Activated naive CD8-positive, alpha-beta T cell treated with anti-CD3 and anti-CD28 coated beads, Interleukin-2, amount 10 ng/mL, durations not matched to agents 7 days and 5 days (primary cell): ENCODE results near the gene BOLA3. TPM values are rescaled to one million over a fixed set of nuclear protein-coding genes. Genes with fewer than 3 reads are reported as not detected.
"Not testable (repeated sequence)": the region's sequence is repeated elsewhere in the genome, so short reads cannot be mapped to it uniquely, and the experiment has no call there.

Source experiments
- ATAC-seq: fragments of 150-1000 bp; cut with Tn5 transposase; one replicate; pipeline ENCODE4 v1.10.0; 2021; ENCODE audit warnings: low read depth, moderate library complexity
- POLR2A ChIA-PET: fragments of 350-600 bp; sonication (Branson Sonifier 250); formaldehyde crosslinking; loops from one replicate; lab custom pipeline; 2021; ENCODE audit warnings: antibody characterized with exemption; lab: Charles Lee
- DNase-seq: peaks from one replicate; pipeline ENCODE4 v3.0.0; 2021
- H3K27ac Mint-ChIP-seq: one replicate; pipeline ENCODE4 v1.8.0; 2022; ENCODE audit warnings: mild to moderate bottlenecking, mixed read lengths
- H3K27me3 Mint-ChIP-seq: one replicate; pipeline ENCODE4 v1.8.0; 2022; ENCODE audit warnings: mild to moderate bottlenecking, moderate library complexity, mixed read lengths
- H3K36me3 Mint-ChIP-seq: one replicate; pipeline ENCODE4 v1.8.0; 2021; ENCODE audit warnings: mild to moderate bottlenecking, mixed read lengths
- H3K4me1 Mint-ChIP-seq: one replicate; pipeline ENCODE4 v1.8.0; 2021; ENCODE audit warnings: mixed read lengths
- H3K4me3 Mint-ChIP-seq: one replicate; pipeline ENCODE4 v1.8.0; 2022; ENCODE audit warnings: mild to moderate bottlenecking, moderate library complexity, mixed read lengths
- H3K9me3 Mint-ChIP-seq: one replicate; pipeline ENCODE4 v1.8.0; 2021; ENCODE audit warnings: mixed read lengths
- total RNA-seq, 2 experiments: library from RNA; stranded (reverse); gene quantifications; one replicate each; pipeline ENCODE4 v1.2.3, GENCODE V29; 2021

BOLA3 gene
- total RNA-seq, 2 experiments from 2014 or later: 47.7 to 53.8 TPM

DNA sequence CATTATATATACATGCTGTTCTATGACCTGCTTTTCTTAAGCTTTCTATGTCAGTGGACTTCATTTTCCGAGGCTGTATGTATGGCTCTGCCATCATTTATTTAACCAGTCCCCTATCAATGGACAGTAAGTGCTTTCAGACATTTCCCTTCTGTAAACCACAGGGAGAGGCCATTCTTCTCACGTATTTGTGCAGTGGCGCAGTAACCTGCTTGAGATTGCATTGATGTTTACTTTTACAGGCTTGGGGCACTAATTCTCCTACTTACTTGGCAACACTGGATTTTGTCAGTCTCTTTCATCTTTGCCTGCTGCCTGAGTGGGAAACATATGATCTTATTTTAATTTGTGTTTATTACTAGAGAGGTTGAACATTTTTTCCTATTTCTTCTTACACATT is 52.1 kb downstream of the BOLA3 start:
- no peak overlapping the region for H3K4me3 Mint-ChIP-seq
- no peaks in the 10 kb centered on the region for H3K27me3 Mint-ChIP-seq
- H3K9me3 Mint-ChIP-seq: no peaks in the 10 kb centered on the region
- ATAC-seq (no peak), DNase-seq (no peak)
- H3K36me3 Mint-ChIP-seq: peaks cover 11% of the 10 kb centered on the region
- no peak overlapping the region for H3K27ac Mint-ChIP-seq
- POLR2A ChIA-PET: no interaction called here
- no peaks in the 10 kb centered on the region for H3K4me1 Mint-ChIP-seq

DNA sequence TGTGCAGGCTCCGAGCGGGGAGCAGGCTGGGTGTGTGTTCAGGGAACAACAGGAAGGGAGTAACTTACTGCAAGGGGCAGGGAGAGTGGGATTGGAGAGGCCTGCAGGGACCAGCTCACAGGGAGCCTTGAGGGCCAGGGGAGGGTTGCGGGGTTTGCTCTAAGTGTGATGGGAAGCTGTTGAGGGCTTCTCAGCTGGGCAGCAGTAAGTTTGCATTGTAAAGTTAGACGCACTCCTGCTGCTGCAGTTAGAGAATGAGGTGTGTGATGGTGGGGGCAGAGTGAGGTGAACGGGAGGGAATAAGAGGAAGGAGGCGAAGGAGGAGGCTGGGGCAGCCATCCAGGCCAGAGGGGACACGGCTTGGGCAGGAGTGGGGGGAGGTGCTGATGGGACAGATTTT is 53.4 kb downstream of the BOLA3 start:
- no peaks in the 10 kb centered on the region for H3K9me3 Mint-ChIP-seq
- no peak overlapping the region for H3K4me3 Mint-ChIP-seq
- peaks cover 7% of the 10 kb centered on the region for H3K36me3 Mint-ChIP-seq
- no peaks in the 10 kb centered on the region for H3K27me3 Mint-ChIP-seq
- no peak for ATAC-seq
- peak overlapping the region; percentile 43 for H3K27ac Mint-ChIP-seq
- POLR2A ChIA-PET: no interaction called here
- no peak for DNase-seq
- no peaks in the 10 kb centered on the region for H3K4me1 Mint-ChIP-seq

DNA sequence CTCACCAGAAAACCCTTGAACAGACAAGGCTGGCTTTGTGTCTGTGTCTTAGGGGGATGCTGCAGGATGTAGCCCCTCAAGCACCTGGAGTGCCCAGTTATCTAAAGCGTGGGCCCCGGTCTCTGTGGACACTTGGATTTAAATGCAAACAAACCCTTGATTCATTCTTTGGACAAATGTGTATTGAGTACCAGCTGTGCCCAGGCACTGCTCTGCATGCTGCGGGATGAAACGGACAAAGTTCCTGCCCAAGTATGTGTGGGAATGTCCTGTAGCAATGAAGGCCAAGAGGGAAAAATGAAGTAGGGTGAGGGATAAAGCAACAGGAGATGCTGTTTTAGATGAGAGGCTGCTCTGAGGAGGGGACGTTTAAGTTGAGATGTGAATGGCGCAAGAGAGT is 53.9 kb downstream of the BOLA3 start:
- Mint-ChIP-seq H3K4me1 (no peaks in the 10 kb centered on the region), H3K4me3 (no peak overlapping the region)

DNA sequence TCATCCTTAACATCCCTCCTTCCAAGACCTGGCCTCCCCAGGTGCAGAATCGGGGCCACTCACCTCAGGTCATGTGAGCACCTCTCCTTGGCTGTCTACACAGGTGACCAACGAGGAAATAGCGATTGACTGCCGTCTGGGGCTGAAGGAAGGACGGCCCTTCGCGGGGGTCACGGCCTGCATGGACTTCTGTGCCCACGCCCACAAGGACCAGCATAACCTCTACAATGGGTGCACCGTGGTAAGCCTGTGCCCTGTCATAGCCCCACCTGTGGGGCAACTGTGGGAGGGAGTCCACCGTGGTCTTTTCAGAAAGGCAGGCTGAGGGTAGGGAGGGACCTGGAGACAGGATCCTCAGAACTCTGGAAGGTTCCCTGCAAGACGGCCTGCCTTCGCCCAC is 54.3 kb downstream of the BOLA3 start:
- POLR2A ChIA-PET: no interaction called here
- no peaks in the 10 kb centered on the region for H3K9me3 Mint-ChIP-seq

More for the DNA sequence above, 53.9 kb downstream of the BOLA3 start:
- H3K27ac Mint-ChIP-seq: peak overlapping the region; percentile 43
- no peaks in the 10 kb centered on the region for H3K27me3 Mint-ChIP-seq
- POLR2A ChIA-PET: no interaction called here
- peaks cover 9% of the 10 kb centered on the region for H3K36me3 Mint-ChIP-seq
- DNase-seq: no peak
- H3K9me3 Mint-ChIP-seq: no peaks in the 10 kb centered on the region
- no peak for ATAC-seq

DNA sequence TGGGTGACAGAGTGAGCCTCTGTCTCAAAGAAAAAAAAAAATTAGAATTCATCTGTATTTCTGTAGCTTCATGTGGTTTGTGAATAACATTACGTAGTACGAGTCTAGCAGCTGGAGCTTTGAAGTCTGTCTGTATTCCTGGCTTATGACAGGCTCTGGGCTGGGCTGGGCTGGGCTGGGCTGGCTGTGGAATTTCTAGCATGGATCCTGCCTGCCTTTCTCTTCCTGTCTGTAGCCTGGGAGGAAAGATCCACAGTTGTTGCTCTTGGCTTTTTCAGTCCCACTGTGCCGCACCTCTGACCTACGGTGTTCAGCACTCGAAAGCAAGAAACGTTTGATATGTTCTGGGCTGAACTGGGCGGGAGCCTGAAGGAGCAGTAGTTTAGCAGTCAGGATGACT is 55.4 kb downstream of the BOLA3 start:
- H3K27ac Mint-ChIP-seq: no peak overlapping the region
- H3K27me3 Mint-ChIP-seq: no peaks in the 10 kb centered on the region
- H3K4me3 Mint-ChIP-seq: no peak overlapping the region
- ATAC-seq (no peak), DNase-seq (no peak)
- H3K9me3 Mint-ChIP-seq: no peaks in the 10 kb centered on the region
- H3K4me1 Mint-ChIP-seq: no peaks in the 10 kb centered on the region
- POLR2A ChIA-PET: no interaction called here
- peaks cover 11% of the 10 kb centered on the region for H3K36me3 Mint-ChIP-seq

More for the DNA sequence above, 54.3 kb downstream of the BOLA3 start:
- H3K27ac Mint-ChIP-seq: no peak overlapping the region
- no peak for DNase-seq
- H3K4me3 Mint-ChIP-seq: no peak overlapping the region
- peaks cover 9% of the 10 kb centered on the region for H3K36me3 Mint-ChIP-seq
- no peaks in the 10 kb centered on the region for H3K27me3 Mint-ChIP-seq
- ATAC-seq: no peak
- H3K4me1 Mint-ChIP-seq: no peaks in the 10 kb centered on the region

DNA sequence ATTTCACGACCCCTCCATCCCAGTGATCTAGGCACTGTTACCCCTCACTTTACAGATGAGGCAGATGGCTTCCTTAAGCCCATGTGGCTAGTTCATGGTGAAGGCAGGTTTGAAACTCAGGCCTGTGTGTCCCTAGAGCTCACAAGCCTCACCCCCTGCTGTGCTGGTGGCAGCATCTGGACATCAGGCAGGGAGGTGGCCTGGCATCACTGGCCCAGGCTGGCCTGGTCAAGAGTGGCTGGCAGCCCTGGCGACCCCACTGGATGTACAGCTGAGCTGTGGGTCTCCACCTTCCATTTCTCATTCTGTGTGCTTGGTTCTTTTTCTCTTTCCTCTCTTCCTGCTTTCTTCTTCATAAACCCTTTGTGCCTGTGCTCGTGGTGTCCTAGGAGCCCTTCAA is 56.3 kb downstream of the BOLA3 start:
- Mint-ChIP-seq H3K27ac (no peak overlapping the region), H3K36me3 (peaks cover 11% of the 10 kb centered on the region), H3K9me3 (no peaks in the 10 kb centered on the region), H3K4me1 (no peaks in the 10 kb centered on the region), H3K4me3 (no peak overlapping the region), H3K27me3 (no peaks in the 10 kb centered on the region)
- no peak for ATAC-seq
- POLR2A ChIA-PET: no interaction called here
- DNase-seq: no peak

DNA sequence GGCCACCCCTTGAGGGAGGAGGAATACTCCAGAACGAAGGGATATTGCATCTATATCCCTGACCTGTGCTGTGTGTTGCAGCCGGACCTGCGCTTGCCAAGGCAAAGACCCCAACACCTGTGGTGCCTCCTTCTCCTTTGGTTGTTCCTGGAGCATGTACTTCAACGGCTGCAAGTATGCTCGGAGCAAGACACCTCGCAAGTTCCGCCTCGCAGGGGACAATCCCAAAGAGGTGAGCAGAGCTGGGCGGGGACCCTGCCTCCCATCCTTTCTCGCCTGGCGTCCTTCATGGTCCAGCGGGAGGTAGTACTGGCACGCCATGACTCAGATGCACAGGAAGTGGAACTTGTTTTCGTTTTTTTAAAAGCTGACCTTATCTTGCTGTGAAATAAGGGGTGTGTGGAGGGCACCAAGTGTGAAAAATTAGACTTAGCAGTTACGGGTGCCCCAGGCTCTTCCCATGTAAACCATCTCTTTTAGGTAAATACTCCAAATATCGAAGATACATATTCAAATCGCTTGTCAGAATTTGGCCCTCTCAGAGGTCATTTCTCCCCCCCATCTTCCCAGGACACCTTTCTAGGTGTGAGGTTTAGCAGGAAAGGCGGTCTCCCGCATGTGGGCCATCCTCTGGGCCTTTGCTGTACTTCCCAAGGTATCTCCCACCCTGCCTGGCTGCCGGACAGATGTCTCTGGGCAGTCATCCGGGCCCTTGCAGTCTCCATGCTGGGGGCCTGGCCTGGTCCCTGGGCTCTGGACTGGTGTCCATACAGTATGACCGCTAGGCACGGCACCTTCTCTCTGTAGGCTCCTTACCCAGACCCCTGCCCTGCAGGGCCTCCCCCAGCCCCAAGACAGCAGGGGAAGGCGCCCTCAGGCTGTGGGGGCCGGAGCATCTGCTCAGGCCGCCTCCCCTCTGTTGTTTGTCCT is 57.6 kb downstream of the BOLA3 start:
- Mint-ChIP-seq H3K9me3 (no peaks in the 10 kb centered on the region), H3K4me3 (no peak overlapping the region), H3K36me3 (peaks cover 14% of the 10 kb centered on the region), H3K27me3 (no peaks in the 10 kb centered on the region), H3K4me1 (no peaks in the 10 kb centered on the region), H3K27ac (no peak overlapping the region)
- POLR2A ChIA-PET: no interaction called here
- no peak for DNase-seq
- ATAC-seq: no peak

DNA sequence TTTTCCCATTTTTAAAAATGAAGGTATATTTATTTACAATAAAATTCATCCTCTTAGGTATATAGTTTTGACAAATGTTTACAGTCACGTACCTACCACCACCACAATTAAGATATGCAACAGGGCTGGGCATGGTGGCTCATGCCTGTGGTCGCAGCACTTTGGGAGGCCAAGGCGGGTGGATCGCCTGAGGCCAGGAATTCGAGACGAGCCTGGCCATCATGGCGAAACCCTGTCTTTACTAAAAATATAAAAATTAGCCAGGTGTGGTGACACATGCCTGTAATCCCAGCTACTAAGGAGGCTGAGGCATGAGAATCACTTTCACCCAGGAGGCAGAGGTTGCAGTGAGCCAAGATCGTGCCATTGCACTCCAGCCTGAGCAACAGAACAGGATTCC is 59.0 kb downstream of the BOLA3 start:
- H3K4me1 Mint-ChIP-seq, H3K4me3 Mint-ChIP-seq, ATAC-seq, H3K27me3 Mint-ChIP-seq, DNase-seq, H3K27ac Mint-ChIP-seq, H3K9me3 Mint-ChIP-seq, POLR2A ChIA-PET: not testable (repeated sequence)
- peaks cover 12% of the 10 kb centered on the region for H3K36me3 Mint-ChIP-seq

DNA sequence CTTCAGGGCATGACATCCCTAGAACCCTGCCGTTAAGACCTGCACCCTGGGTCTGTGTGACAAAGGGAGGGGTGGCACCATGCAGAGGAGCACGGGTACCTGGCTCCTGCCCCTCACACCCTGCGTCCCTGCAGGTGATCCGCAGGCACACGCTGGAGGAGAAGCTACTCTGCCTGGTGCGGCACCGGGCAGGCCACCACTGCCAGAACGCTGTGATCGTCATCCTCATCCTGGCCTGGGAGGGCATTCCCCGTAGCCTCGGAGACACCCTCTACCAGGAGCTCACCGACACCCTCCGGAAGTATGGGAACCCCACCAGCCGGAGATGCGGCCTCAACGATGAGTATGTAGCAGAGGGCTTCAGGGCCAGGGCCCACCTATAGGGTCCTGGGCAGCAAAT is 60.0 kb downstream of the BOLA3 start:
- peaks cover 13% of the 10 kb centered on the region for H3K36me3 Mint-ChIP-seq
- no peak overlapping the region for H3K4me3 Mint-ChIP-seq
- no peaks in the 10 kb centered on the region for H3K4me1 Mint-ChIP-seq
- no peak overlapping the region for H3K27ac Mint-ChIP-seq
- POLR2A ChIA-PET: no interaction called here
- DNase-seq (no peak), ATAC-seq (no peak)
- no peaks in the 10 kb centered on the region for H3K9me3 Mint-ChIP-seq
- no peaks in the 10 kb centered on the region for H3K27me3 Mint-ChIP-seq

DNA sequence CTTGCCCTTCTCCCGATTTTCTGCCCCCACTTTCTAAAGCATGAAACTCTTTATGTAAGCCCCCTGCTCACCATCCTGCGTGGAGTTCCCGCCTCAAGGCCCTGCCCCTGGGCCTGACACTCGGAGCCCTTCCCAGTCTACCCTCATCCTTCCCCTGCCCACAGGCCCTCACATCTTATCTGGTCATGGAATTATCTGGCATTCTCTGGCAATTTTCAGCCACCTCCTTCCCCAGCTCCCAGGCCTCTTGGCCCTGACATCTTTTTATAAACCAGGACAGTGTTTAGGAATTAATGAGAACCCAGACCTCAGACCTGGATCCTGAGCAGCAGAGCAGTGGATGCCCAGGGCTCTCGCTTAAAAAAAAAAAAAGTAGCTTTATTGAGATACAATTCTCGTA is 61.7 kb downstream of the BOLA3 start:
- Mint-ChIP-seq H3K4me1 (no peaks in the 10 kb centered on the region), H3K27me3 (no peaks in the 10 kb centered on the region), H3K36me3 (peaks cover 11% of the 10 kb centered on the region), H3K9me3 (no peaks in the 10 kb centered on the region), H3K27ac (no peak overlapping the region), H3K4me3 (no peak overlapping the region)
- DNase-seq (no peak), ATAC-seq (no peak)
- POLR2A ChIA-PET: no interaction called here

Other genes with a start within 250 kb of the BOLA3 start
- gene DGUOK, start 221.0 kb downstream of the BOLA3 start, total RNA-seq: 10 to 100 TPM; 71.6 to 77.7 TPM
- gene TET3, start 163.0 kb downstream of the BOLA3 start, total RNA-seq: 10 to 100 TPM; 19.9 to 21.0 TPM
- gene MOB1A, start 31.0 kb upstream of the BOLA3 start, total RNA-seq: 100 to 1,000 TPM; 178 TPM
- 100 to 1,000 TPM; 127 to 130 TPM for gene MTHFD2, start 50.7 kb upstream of the BOLA3 start, total RNA-seq
- gene SLC4A5, start 195.5 kb upstream of the BOLA3 start, total RNA-seq: 1 to 10 TPM; 3.6 to 6.6 TPM
- 100 to 1,000 TPM; 111 to 113 TPM for gene DCTN1, start 232.4 kb upstream of the BOLA3 start, total RNA-seq